ENCODE data around the gene LRRC15.

Gene LRRC15

DNA sequence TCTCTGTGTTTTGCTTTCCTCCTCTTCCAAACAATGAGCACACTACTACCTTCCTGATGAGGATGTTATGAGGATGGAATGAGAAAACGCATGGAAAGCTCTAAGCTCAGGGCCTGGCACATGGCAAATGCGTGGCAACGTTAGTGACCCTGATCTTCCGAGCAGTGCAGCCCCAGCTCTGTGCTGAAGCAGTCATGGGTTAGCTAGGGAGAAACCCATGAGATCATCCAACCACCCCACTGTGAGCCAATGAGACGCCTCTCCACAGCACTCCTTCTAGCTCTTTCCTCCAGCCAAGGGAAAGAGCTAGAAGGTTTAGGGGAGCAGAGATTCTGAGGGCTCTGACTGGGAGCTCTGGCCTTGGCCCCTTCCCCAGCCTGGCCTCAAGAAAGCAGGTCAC lies 22.9 kb downstream of the LRRC15 start:
- H3K4me3 ChIP-seq (ENCODE audit: low read length): no peak overlapping the region
- DNase-seq (ENCODE audit: low read depth): no peak
- TF ChIP-seq, protein P1, sequence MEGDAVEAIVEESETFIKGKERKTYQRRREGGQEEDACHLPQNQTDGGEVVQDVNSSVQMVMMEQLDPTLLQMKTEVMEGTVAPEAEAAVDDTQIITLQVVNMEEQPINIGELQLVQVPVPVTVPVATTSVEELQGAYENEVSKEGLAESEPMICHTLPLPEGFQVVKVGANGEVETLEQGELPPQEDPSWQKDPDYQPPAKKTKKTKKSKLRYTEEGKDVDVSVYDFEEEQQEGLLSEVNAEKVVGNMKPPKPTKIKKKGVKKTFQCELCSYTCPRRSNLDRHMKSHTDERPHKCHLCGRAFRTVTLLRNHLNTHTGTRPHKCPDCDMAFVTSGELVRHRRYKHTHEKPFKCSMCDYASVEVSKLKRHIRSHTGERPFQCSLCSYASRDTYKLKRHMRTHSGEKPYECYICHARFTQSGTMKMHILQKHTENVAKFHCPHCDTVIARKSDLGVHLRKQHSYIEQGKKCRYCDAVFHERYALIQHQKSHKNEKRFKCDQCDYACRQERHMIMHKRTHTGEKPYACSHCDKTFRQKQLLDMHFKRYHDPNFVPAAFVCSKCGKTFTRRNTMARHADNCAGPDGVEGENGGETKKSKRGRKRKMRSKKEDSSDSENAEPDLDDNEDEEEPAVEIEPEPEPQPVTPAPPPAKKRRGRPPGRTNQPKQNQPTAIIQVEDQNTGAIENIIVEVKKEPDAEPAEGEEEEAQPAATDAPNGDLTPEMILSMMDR (IDR thresholded peaks at IDR 0.05; ENCODE audit: insufficient read depth, low read depth, low read length, missing control alignments): no peak

- no peak for DNase-seq (ENCODE audit: low read depth)
- TF ChIP-seq, protein P1 (IDR thresholded peaks at IDR 0.05; ENCODE audit: insufficient read depth, low read depth, low read length, missing control alignments): no peak
- H3K4me3 ChIP-seq (ENCODE audit: low read length): no peak overlapping the region
Observed at GRCh38 chr3:194346035-194346434, 23.5 kb downstream of the LRRC15 start.

- H3K4me3 ChIP-seq (ENCODE audit: low read length): no peak overlapping the region
- TF ChIP-seq, protein P1 (IDR thresholded peaks at IDR 0.05; ENCODE audit: insufficient read depth, low read depth, low read length, missing control alignments): peak; percentile 95
- DNase-seq (ENCODE audit: low read depth): peak; percentile 70
Observed at GRCh38 chr3:194344012-194344411, 25.5 kb downstream of the LRRC15 start.

GRCh38 chr3:194343561-194343893 lies 26.0 kb downstream of the LRRC15 start:
- TF ChIP-seq, protein P1 (IDR thresholded peaks at IDR 0.05; ENCODE audit: insufficient read depth, low read depth, low read length, missing control alignments): no peak

GRCh38 chr3:194342861-194343560 lies 26.5 kb downstream of the LRRC15 start:
- DNase-seq (ENCODE audit: low read depth): no peak
- TF ChIP-seq, protein P1 (IDR thresholded peaks at IDR 0.05; ENCODE audit: insufficient read depth, low read depth, low read length, missing control alignments): no peak
- H3K4me3 ChIP-seq (ENCODE audit: low read length): no peak overlapping the region

More at GRCh38 chr3:194343561-194343893, 26.0 kb downstream of the LRRC15 start:
- no peak overlapping the region for H3K4me3 ChIP-seq (ENCODE audit: low read length)
- DNase-seq (ENCODE audit: low read depth): no peak

DNA sequence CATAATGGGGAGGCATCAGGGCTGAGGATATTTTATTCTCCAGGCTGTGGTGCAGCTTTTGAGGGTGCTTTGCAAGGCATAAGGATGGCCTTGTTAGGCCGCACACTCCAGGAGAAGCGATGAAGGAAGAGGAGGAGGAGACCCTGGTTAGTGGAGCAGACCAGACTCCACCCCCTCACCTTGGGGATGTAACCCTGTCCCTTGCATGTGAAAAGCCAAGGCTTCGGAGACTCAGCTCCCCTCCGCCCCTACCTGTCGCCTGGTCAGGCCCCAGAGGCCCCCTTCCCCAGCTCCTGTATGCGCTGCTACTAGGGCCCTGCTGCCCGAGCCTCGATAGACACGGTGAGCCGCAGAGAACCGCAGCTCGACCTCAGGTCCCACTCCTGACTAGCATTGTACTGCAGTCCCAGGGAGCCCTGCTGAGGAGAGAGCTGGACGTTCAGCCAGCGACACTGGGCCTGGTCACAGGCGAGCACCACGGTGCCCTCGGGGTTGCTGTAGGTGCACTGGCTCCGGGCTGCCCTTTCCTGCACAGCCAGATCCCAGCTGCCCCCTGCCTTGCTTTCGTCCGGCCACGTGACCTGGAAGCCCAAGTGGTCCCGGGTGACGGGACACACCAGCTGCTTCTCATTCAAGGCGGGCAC lies 28.7 kb downstream of the LRRC15 start:
- DNase-seq (ENCODE audit: low read depth): no peak
- TF ChIP-seq, protein P1 (IDR thresholded peaks at IDR 0.05; ENCODE audit: insufficient read depth, low read depth, low read length, missing control alignments): no peak
- no peak overlapping the region for H3K4me3 ChIP-seq (ENCODE audit: low read length)

DNA sequence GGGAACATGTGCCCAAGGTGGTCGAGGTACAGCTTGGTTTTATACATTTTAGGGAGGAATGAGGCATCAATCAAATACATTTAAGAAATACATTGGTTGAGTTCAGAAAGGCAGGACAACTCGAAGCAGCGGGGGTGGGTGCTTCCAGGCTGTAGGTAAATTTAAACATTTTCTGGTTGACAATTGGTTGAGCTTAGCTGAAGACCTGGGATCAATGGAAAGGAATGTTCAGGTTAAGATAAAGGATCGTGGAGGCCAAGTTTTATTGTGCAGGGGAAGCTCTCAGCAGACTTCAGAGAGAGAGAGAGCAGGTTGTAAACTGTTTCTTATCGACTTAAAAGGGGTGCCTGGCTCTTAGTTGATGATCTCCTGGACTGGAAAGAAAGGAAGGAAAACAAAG lies 29.7 kb downstream of the LRRC15 start:
- H3K4me3 ChIP-seq (ENCODE audit: low read length): no peak overlapping the region
- no peak for DNase-seq (ENCODE audit: low read depth)
- TF ChIP-seq, protein P1 (IDR thresholded peaks at IDR 0.05; ENCODE audit: insufficient read depth, low read depth, low read length, missing control alignments): no peak

All from epithelial cell of esophagus (primary cell).